GM12865 (cell line): ENCODE results near the gene ARL13B.
A peak's percentile ranks its signal among the peaks of the same experiment; 100 is the strongest.
"Not testable (repeated sequence)": the region's sequence is repeated elsewhere in the genome, so short reads cannot be mapped to it uniquely, and the experiment has no call there.

ENCODE experiments used
- DNase-seq: peaks from one replicate; pipeline ENCODE4 v3.0.0; 2010; ENCODE audit warnings: low read depth
- H3K4me3 ChIP-seq: 2 replicates; pipeline ENCODE4 v1.5.1; 2011; ENCODE audit warnings: mild to moderate bottlenecking, low read depth, low read length, control low read depth
- CTCF ChIP-seq: IDR thresholded peaks from 2 replicates; pipeline ENCODE4 v1.5.1; 2011; ENCODE audit warnings: low read length, control low read depth, low read depth, inconsistent platforms; ENCODE audit not compliant: insufficient read depth; ENCODE audit errors: missing control alignments

Gene ARL13B

GRCh38 chr3:94066506-94067500, 86.8 kb downstream of the ARL13B start:
- no peak for TF ChIP-seq CTCF
- no peak for DNase-seq
- H3K4me3 ChIP-seq, result no peak overlapping the region

- TF ChIP-seq CTCF, result peak; percentile 32
- DNase-seq, result no peak
- no peak overlapping the region for H3K4me3 ChIP-seq
Observed at GRCh38 chr3:94069194-94069813, 89.3 kb downstream of the ARL13B start.

GRCh38 chr3:94070341-94070911, 90.5 kb downstream of the ARL13B start:
- no peak overlapping the region for H3K4me3 ChIP-seq
- no peak for TF ChIP-seq CTCF
- peak; percentile 66 for DNase-seq

- no peak for TF ChIP-seq CTCF
- H3K4me3 ChIP-seq, result no peak overlapping the region
- DNase-seq, result peak; percentile 81
Observed at GRCh38 chr3:94071713-94072284, 91.8 kb downstream of the ARL13B start.

- no peak for TF ChIP-seq CTCF
- DNase-seq, result no peak
- no peak overlapping the region for H3K4me3 ChIP-seq
Observed at GRCh38 chr3:94076055-94076454, 96.1 kb downstream of the ARL13B start.

- DNase-seq, H3K4me3 ChIP-seq: not testable (repeated sequence)
Observed at GRCh38 chr3:94080552-94080951, 100.6 kb downstream of the ARL13B start.

- no peak for DNase-seq
- no peak overlapping the region for H3K4me3 ChIP-seq
- no peak for TF ChIP-seq CTCF
Observed at GRCh38 chr3:94081884-94082283, 101.9 kb downstream of the ARL13B start.
